Thyroid gland (tissue), 4 donors: Measurements from ENCODE around the gene SUDS3.

Source experiments
- POLR2A ChIP-seq, 2 donors: fragments of 450-650 bp; IDR thresholded peaks; one replicate each; pipeline ENCODE4 v1.6.1; 2017; ENCODE audit warnings: antibody characterized with exemption in 2 of 2, mild to moderate bottlenecking in 2 of 2, moderate library complexity in 1 of 2
- TF ChIP-seq, protein P1 (sequence below), 6 experiments: fragments of 200-600 bp in 3 of 6; fragments of 450-650 bp in 3 of 6; sonication (generic) in 3 of 6; IDR thresholded peaks; one replicate each; pipeline ENCODE4 v1.5.1; 2016 to 2019; ENCODE audit warnings: antibody characterized with exemption in 6 of 6, mild to moderate bottlenecking in 2 of 6, inconsistent platforms in 1 of 6, moderate library complexity in 1 of 6

DNA sequence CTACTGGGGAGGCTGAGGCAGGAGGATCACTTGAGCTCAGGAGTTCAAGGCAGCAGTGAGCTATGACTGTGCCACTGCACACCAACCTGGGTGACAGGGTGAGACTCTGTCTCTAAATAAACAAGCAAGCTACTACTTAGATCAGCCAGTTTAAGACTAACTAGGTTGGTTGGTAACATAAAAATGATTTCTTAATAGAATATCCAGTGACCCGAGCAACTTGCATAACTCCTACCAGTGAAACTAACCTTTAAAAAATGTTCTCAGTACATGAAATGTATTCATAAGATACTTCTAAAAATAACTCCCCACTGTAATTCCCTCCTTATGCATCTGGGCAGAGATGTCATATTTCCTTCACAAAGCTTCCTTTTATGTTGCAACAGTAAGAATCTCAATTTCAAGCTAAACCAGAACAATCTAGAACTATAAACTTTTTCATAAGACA, 19.5 kb upstream of the SUDS3 start:
- no peak for TF ChIP-seq POLR2A (IDR thresholded peaks at IDR 0.05)
- TF ChIP-seq, protein P1, sequence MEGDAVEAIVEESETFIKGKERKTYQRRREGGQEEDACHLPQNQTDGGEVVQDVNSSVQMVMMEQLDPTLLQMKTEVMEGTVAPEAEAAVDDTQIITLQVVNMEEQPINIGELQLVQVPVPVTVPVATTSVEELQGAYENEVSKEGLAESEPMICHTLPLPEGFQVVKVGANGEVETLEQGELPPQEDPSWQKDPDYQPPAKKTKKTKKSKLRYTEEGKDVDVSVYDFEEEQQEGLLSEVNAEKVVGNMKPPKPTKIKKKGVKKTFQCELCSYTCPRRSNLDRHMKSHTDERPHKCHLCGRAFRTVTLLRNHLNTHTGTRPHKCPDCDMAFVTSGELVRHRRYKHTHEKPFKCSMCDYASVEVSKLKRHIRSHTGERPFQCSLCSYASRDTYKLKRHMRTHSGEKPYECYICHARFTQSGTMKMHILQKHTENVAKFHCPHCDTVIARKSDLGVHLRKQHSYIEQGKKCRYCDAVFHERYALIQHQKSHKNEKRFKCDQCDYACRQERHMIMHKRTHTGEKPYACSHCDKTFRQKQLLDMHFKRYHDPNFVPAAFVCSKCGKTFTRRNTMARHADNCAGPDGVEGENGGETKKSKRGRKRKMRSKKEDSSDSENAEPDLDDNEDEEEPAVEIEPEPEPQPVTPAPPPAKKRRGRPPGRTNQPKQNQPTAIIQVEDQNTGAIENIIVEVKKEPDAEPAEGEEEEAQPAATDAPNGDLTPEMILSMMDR (IDR thresholded peaks at IDR 0.05) = no peak
